MCF 10A (cell line): Measurements from ENCODE around the gene MUC3A. TPM values are rescaled to one million over a fixed set of nuclear protein-coding genes. Genes with fewer than 3 reads are reported as not detected.

Source experiments
- BruUV-seq: library from RNA; stranded (reverse); fragments of 400-500 nt; replicated peaks from 2 replicates; lab custom pipeline; 2021; lab: Mats Ljungman, UMichigan
- CTCF ChIA-PET: fragments of 300-600 bp; sonication (Branson Sonifier 250); formaldehyde crosslinking; extraction: SDS; loops from one replicate; lab custom pipeline; 2021; ENCODE audit warnings: antibody characterized with exemption, inconsistent platforms; lab: Yijun Ruan, JAX
- POLR2A ChIA-PET: fragments of 300-600, 350-650 bp; sonication (Branson Sonifier 250); formaldehyde crosslinking; extraction: SDS; loops from one replicate; lab custom pipeline; 2020; ENCODE audit warnings: antibody characterized with exemption, inconsistent platforms; lab: Yijun Ruan, JAX
- DNase-seq: peaks from one replicate; pipeline ENCODE4 v3.0.0-alpha.2; 2018; ENCODE audit not compliant: unreplicated experiment
- H3K27ac Mint-ChIP-seq: one replicate; pipeline ENCODE4 v1.8.0; 2022; ENCODE audit warnings: mild to moderate bottlenecking, low read depth, mixed read lengths; ENCODE audit not compliant: unreplicated experiment
- H3K27me3 Mint-ChIP-seq: one replicate; pipeline ENCODE4 v1.8.0; 2022; ENCODE audit warnings: mixed read lengths; ENCODE audit not compliant: insufficient read depth, unreplicated experiment
- H3K36me3 Mint-ChIP-seq: one replicate; pipeline ENCODE4 v1.8.0; 2022; ENCODE audit warnings: mild to moderate bottlenecking, moderate library complexity, mixed read lengths; ENCODE audit not compliant: insufficient read depth, unreplicated experiment
- H3K4me1 Mint-ChIP-seq: one replicate; pipeline ENCODE4 v1.8.0; 2022; ENCODE audit warnings: mixed read lengths; ENCODE audit not compliant: insufficient read depth, unreplicated experiment
- H3K4me3 Mint-ChIP-seq: one replicate; pipeline ENCODE4 v1.8.0; 2022; ENCODE audit warnings: mild to moderate bottlenecking, moderate library complexity, mixed read lengths; ENCODE audit not compliant: unreplicated experiment
- H3K9me3 Mint-ChIP-seq: one replicate; pipeline ENCODE4 v1.8.0; 2022; ENCODE audit warnings: mixed read lengths; ENCODE audit not compliant: unreplicated experiment
- intact Hi-C: fragments of 100-400 bp; cut with micrococcal nuclease; formaldehyde crosslinking; loops from 2 replicates; pipeline ENCODE4 v1.14.1; 2022
- total RNA-seq: library from RNA; stranded (reverse); gene quantifications from 2 replicates; pipeline ENCODE4 v1.2.3, GENCODE V29; 2022
- TF ChIP-seq, protein P1 (sequence below): fragments of 200-600 bp; IDR thresholded peaks from one replicate; pipeline ENCODE4 v1.8.0; 2022; ENCODE audit warnings: antibody characterized with exemption, mild to moderate bottlenecking; ENCODE audit not compliant: unreplicated experiment

The MUC3A gene
- total RNA-seq, 1 experiment from 2014 or later, result not detected

DNA sequence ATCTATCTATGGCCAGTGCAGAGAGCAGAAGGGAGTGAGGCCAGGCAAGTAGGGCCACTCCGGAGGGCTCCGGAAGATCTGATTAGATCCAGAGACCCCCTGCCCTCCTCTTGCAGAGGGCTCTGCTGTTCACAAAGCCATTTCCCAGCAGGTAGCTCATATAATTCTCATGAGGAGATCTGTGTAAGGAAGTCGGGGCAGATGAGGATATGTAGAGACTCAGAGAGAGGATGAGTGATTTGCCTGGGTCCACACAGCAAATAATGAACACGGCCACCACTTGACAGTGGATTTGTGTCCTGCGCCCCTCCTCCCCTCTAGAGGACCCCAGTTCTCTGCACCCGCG lies 22.6 kb downstream of the MUC3A start:
- H3K9me3 Mint-ChIP-seq, result no peaks in the 10 kb centered on the region
- H3K27ac Mint-ChIP-seq, result no peak overlapping the region
- DNase-seq, result no peak
- H3K4me3 Mint-ChIP-seq, result no peak overlapping the region
- BruUV-seq, result no TSS peak
- CTCF ChIA-PET, result interaction anchor here (0.6 kb wide), 1 partner anchor 1291 kb away, joined by 3 read pairs; no protein-coding TSS in a partner anchor
- H3K27me3 Mint-ChIP-seq, result peaks cover 80% of the 10 kb centered on the region
- POLR2A ChIA-PET, result no interaction called here
- H3K4me1 Mint-ChIP-seq, result peaks cover 7% of the 10 kb centered on the region
- TF ChIP-seq, protein P1, sequence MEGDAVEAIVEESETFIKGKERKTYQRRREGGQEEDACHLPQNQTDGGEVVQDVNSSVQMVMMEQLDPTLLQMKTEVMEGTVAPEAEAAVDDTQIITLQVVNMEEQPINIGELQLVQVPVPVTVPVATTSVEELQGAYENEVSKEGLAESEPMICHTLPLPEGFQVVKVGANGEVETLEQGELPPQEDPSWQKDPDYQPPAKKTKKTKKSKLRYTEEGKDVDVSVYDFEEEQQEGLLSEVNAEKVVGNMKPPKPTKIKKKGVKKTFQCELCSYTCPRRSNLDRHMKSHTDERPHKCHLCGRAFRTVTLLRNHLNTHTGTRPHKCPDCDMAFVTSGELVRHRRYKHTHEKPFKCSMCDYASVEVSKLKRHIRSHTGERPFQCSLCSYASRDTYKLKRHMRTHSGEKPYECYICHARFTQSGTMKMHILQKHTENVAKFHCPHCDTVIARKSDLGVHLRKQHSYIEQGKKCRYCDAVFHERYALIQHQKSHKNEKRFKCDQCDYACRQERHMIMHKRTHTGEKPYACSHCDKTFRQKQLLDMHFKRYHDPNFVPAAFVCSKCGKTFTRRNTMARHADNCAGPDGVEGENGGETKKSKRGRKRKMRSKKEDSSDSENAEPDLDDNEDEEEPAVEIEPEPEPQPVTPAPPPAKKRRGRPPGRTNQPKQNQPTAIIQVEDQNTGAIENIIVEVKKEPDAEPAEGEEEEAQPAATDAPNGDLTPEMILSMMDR, result no peak
- no peaks in the 10 kb centered on the region for H3K36me3 Mint-ChIP-seq
- intact Hi-C loops, result no loop called here

DNA sequence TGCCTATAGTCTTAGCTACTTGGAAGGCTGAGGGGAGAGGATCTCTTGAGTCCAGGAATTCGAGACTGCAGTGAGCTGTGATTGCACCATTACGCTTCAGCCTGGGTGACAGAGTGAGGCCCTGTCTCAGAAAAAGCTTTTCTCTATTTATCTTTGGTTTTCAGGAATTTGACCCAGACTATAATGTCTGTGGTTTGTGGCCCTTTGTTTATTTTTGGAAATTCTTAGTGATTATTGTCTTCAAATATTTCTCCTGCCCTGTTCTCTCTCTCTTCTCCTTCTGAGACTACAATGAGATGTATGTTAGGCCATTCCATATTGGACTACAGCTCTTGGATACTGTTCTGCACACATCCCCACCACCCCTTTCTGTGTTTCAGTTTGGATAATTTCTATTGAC lies 24.7 kb downstream of the MUC3A start:
- CTCF ChIA-PET, result interaction anchor here (1.0 kb wide), 1 partner anchor 14 kb away, joined by 3 read pairs; no protein-coding TSS in a partner anchor

DNA sequence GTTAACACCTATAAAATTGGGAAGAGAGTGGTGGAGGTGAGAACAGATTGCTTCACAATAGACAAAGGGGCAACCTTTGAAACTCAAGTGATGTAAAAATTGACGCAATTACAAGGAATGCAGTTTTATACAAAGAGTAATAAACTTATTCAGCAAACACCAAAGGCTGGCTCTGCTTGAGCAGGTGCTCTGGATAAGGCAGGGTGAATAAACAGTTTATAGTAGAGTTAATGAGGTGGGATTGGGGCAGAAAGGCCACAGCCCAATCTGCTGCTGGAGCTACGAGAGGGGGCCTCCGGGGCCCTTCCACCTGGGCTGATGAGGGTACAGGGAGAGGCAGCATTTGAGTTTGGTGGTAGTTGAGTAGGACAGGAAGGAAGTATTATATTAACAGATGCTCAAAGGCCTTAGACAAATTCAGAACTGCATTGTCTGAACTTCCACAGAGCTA lies 26.1 kb downstream of the MUC3A start:
- Mint-ChIP-seq H3K4me1 (no peaks in the 10 kb centered on the region), H3K4me3 (no peak overlapping the region), H3K9me3 (no peaks in the 10 kb centered on the region), H3K27me3 (peaks cover 57% of the 10 kb centered on the region), H3K36me3 (no peaks in the 10 kb centered on the region), H3K27ac (no peak overlapping the region)
- TF ChIP-seq, protein P1, result no peak
- ChIA-PET POLR2A (interaction anchor here (0.7 kb wide), 2 partner anchors 67 to 557 kb away, joined by 3 read pairs; no protein-coding TSS in a partner anchor), CTCF (interaction anchor here (0.6 kb wide), 1 partner anchor 203 kb away, joined by 3 read pairs; no protein-coding TSS in a partner anchor)
- no TSS peak for BruUV-seq
- DNase-seq, result no peak
- intact Hi-C loops, result no loop called here

More for the DNA sequence above, 24.7 kb downstream of the MUC3A start:
- Mint-ChIP-seq H3K4me3 (no peak overlapping the region), H3K27me3 (peaks cover 71% of the 10 kb centered on the region), H3K9me3 (no peaks in the 10 kb centered on the region), H3K27ac (no peak overlapping the region), H3K4me1 (no peaks in the 10 kb centered on the region), H3K36me3 (no peaks in the 10 kb centered on the region)
- TF ChIP-seq, protein P1, result no peak
- no TSS peak for BruUV-seq
- POLR2A ChIA-PET, result interaction anchor here (1.2 kb wide), 1 partner anchor 46 kb away, joined by 3 read pairs; the partner anchor contains the start of gene MUC17
- DNase-seq, result no peak
- intact Hi-C loops, result no loop called here

DNA sequence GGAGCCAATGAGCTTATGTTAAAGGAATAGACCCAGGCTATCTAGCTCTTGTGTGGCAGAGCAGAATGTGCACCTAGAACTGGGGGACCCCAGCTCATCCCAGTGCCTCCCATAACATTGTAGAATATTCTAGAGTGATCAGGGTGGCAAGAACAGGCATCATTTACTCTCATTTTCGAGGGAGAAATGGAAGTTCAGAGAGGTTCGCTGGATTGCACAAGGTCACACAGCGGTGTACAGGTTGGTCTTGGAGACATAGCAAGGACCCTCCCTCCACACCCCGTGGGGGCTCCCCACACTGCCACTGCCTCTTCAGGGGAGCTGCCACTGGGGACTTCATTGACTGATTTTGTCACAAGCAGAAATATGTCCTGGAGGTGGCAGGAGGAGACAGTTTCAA lies 29.0 kb downstream of the MUC3A start:
- H3K4me1 Mint-ChIP-seq, result no peaks in the 10 kb centered on the region
- no peak overlapping the region for H3K27ac Mint-ChIP-seq
- H3K4me3 Mint-ChIP-seq, result no peak overlapping the region
- CTCF ChIA-PET, result interaction anchor here (0.6 kb wide), 1 partner anchor 660 kb away, joined by 3 read pairs; no protein-coding TSS in a partner anchor
- no peaks in the 10 kb centered on the region for H3K36me3 Mint-ChIP-seq
- TF ChIP-seq, protein P1, result no peak
- intact Hi-C loops, result no loop called here
- DNase-seq, result no peak
- BruUV-seq, result no TSS peak
- no peaks in the 10 kb centered on the region for H3K9me3 Mint-ChIP-seq
- POLR2A ChIA-PET, result no interaction called here
- peaks cover 28% of the 10 kb centered on the region for H3K27me3 Mint-ChIP-seq
